NT2/D1 (cell line): ENCODE measurements around the gene TNXB.
"Not testable (repeated sequence)": the region's sequence is repeated elsewhere in the genome, so short reads cannot be mapped to it uniquely, and the experiment has no call there.

Experiments
- DNase-seq: peaks from one replicate; pipeline ENCODE4 v3.0.0-alpha.2; 2011; ENCODE audit warnings: low read depth, low spot score
- H3K27me3 ChIP-seq: 2 replicates; pipeline ENCODE4 v1.6.0; 2011; ENCODE audit warnings: mild to moderate bottlenecking; ENCODE audit not compliant: insufficient read length, insufficient read depth
- H3K36me3 ChIP-seq: 2 replicates; pipeline ENCODE4 v1.6.1; 2011; ENCODE audit warnings: mild to moderate bottlenecking, low read length, mixed read lengths; ENCODE audit not compliant: insufficient read depth, insufficient read length
- H3K4me1 ChIP-seq: 2 replicates; pipeline ENCODE4 v1.5.1; 2011; ENCODE audit not compliant: insufficient read depth, insufficient read length
- H3K4me3 ChIP-seq: 2 replicates; pipeline ENCODE4 v1.5.1; 2011; ENCODE audit warnings: low read depth; ENCODE audit not compliant: insufficient read length
- H3K9ac ChIP-seq: 2 replicates; pipeline ENCODE4 v1.6.0; 2011; ENCODE audit warnings: low read depth; ENCODE audit not compliant: insufficient read length
- H3K9me3 ChIP-seq: 2 replicates; pipeline ENCODE4 v1.5.1; 2011; ENCODE audit warnings: mild to moderate bottlenecking, low read length; ENCODE audit not compliant: insufficient read depth
- SUZ12 ChIP-seq: IDR thresholded peaks from 2 replicates; pipeline ENCODE4 v1.6.1; 2011; ENCODE audit not compliant: insufficient read length, insufficient read depth; ENCODE audit errors: extremely low read depth
- YY1 ChIP-seq: IDR thresholded peaks from 2 replicates; pipeline ENCODE4 v1.6.1; 2011; ENCODE audit not compliant: insufficient read length, insufficient read depth
- ZNF274 ChIP-seq: IDR thresholded peaks from 2 replicates; pipeline ENCODE4 v1.6.1; 2011; ENCODE audit warnings: mild to moderate bottlenecking, low read depth, low read length

Gene TNXB

DNA sequence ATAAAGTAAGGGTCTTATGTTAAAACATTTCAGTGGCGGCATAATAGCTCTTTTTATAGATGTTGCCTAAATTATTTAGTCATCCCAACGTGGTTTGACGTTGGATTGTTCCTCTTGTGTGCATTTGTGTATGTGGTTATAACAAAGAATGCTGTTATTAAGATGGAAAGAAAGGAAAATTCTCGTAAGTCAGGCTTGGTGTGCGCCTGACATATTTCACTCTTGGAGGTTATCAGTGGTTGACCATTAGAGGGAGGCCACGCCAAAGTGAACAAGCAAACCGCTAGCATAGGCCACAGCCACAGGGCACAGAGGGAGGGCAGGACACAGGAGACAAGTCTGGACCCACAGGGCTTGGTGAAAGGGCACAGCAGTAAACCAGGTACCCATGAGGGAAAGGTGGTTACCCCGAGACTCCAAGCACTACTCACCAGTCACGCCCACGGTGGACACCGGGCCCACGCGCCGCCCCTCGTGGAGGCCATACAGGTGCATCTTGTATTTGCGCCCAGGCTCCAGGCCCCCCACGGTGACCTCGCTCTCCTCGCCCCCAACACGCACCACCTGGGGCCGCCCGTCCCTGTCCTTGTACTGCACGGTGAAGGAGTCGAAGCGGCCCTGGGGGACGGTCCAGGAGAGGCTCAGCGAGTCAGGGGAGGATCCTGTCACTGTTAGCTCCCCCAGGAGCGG is 48.0 kb downstream of the TNXB start:
- Histone ChIP-seq H3K36me3 (no peaks in the 10 kb centered on the region), H3K4me1 (no peaks in the 10 kb centered on the region), H3K4me3 (no peak overlapping the region), H3K9ac (no peak overlapping the region), H3K27me3 (no peaks in the 10 kb centered on the region), H3K9me3 (no peaks in the 10 kb centered on the region)
- no peak for DNase-seq
- no peak for TF ChIP-seq YY1
- no peak for TF ChIP-seq ZNF274

DNA sequence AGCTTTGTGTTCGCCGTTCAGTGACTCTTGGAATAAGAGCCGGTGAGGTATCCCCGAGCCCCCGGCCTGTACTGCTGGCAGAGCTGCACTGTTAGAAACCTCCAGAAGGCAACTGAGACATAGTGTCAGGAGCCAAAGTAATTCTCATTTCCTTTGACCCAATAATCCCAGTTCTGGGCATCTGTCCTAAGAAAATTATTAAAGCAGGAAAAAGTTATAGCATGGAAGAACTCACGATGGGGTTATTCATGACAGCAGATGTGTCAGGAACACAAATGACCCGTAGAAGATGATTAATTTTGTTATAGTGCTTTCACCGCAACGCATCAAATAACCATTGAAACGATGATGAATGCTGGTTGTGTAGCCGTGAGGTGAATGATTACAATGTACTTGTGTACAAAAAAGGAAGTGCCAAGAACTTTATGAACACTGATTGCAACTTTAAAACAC is 50.6 kb downstream of the TNXB start:
- no peaks in the 10 kb centered on the region for H3K27me3 ChIP-seq
- DNase-seq, result no peak
- TF ChIP-seq SUZ12, result no peak
- TF ChIP-seq ZNF274, result no peak
- no peak for TF ChIP-seq YY1

DNA sequence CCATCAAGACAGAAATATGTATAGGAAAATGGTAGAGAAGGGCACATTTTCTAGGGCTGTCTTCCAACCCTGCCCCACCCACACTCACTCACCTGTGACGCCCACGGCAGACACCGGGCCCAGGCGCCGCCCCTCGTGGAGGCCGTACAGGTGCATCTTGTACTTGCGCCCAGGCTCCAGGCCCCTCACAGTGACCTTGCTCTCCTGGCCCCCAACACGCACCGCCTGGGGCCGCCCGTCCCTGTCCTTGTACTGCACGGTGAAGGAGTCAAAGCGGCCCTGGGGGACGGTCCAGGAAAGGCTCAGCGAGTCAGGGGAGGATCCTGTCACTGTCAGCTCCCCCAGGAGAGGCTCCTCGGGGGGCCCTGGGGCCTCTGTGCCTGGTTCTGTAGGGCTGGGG is 51.2 kb downstream of the TNXB start:
- Histone ChIP-seq H3K27me3 (no peaks in the 10 kb centered on the region), H3K36me3 (no peaks in the 10 kb centered on the region), H3K4me3 (no peak overlapping the region), H3K9ac (no peak overlapping the region), H3K9me3 (no peaks in the 10 kb centered on the region), H3K4me1 (no peaks in the 10 kb centered on the region)
- TF ChIP-seq SUZ12 (no peak), ZNF274 (no peak), YY1 (no peak)
- no peak for DNase-seq

More for the DNA sequence above, 50.6 kb downstream of the TNXB start:
- Histone ChIP-seq H3K4me1 (no peaks in the 10 kb centered on the region), H3K9ac (no peak overlapping the region), H3K4me3 (no peak overlapping the region), H3K9me3 (no peaks in the 10 kb centered on the region), H3K36me3 (no peaks in the 10 kb centered on the region)

DNA sequence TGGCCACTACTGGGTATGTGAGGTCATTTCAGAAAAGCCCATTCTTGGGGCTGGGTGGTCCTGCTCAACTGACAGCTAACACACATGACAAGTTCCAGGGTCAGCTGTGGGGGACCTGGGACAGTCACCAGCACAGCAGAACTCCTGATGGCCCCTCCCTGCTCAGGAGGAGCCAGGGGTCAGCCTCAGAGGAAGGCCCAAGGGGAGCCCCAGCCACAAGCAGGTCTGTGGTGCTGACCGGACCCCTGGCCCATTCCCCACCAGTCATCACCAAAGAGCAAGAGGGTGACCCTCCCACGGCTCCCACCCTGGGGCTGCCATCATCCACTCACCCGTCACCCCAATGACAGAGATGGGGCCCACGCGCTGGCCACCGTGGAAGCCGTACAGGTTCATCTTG is 52.9 kb downstream of the TNXB start:
- Histone ChIP-seq H3K27me3 (no peaks in the 10 kb centered on the region), H3K9ac (no peak overlapping the region), H3K4me3 (no peak overlapping the region), H3K9me3 (no peaks in the 10 kb centered on the region), H3K36me3 (no peaks in the 10 kb centered on the region), H3K4me1 (no peaks in the 10 kb centered on the region)
- TF ChIP-seq SUZ12 (no peak), YY1 (no peak), ZNF274 (no peak)
- no peak for DNase-seq

DNA sequence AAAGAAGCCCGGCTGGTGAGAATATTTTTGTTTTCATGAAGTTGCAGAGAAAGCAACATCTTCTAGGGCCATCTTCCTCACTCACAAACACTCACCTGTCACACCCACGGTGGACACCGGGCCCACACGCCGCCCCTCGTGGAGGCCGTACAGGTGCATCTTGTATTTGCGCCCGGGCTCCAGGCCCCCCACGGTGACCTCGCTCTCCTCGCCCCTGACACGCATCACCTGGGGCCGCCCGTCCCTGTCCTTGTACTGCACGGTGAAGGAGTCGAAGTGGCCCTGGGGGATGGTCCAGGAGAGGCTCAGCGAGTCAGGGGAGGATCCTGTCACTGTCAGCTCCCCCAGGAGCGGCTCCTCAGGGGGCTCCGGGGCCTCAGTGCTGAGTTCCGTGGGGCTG is 53.4 kb downstream of the TNXB start:
- H3K9me3 ChIP-seq, H3K4me3 ChIP-seq, H3K27me3 ChIP-seq, H3K9ac ChIP-seq, H3K36me3 ChIP-seq, DNase-seq, H3K4me1 ChIP-seq: not testable (repeated sequence)

DNA sequence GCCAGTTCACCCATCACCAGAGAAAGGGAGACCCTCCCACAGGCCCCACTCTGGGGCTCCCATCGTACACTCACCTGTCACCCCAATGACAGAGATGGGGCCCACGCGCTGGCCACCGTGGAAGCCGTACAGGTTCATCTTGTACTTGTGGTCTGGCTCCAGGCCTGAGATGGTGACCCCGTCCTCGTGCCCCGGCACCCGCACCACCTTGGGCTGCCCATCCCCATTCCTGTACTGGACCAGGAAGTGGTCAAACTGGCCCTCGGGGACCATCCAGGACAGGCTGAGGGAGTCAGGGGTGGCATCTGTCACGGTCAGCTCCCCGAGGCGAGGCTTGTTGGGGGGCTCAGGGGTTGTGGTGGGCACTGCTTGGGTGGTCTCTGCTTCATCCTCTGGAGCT is 55.8 kb downstream of the TNXB start:
- not testable (repeated sequence) for H3K4me3 ChIP-seq, H3K36me3 ChIP-seq, H3K27me3 ChIP-seq, H3K9me3 ChIP-seq, DNase-seq, H3K4me1 ChIP-seq, H3K9ac ChIP-seq

DNA sequence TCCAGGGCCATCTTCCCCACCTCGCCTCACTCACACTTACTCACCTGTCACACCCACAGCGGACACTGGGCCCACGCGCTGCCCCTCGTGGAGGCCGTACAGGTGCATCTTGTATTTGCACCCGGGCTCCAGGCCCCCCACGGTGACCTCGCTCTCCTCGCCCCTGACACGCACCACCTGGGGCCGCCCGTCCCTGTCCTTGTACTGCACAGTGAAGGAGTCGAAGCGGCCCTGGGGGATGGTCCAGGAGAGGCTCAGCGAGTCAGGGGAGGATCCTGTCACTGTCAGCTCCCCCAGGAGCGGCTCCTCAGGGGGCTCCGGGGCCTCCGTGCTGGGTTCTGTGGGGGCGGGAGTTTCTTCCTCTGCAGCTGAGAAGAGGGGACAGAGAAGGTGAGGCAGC is 56.5 kb downstream of the TNXB start:
- H3K36me3 ChIP-seq, H3K9ac ChIP-seq, H3K27me3 ChIP-seq, DNase-seq, H3K4me3 ChIP-seq, H3K9me3 ChIP-seq, H3K4me1 ChIP-seq: not testable (repeated sequence)

DNA sequence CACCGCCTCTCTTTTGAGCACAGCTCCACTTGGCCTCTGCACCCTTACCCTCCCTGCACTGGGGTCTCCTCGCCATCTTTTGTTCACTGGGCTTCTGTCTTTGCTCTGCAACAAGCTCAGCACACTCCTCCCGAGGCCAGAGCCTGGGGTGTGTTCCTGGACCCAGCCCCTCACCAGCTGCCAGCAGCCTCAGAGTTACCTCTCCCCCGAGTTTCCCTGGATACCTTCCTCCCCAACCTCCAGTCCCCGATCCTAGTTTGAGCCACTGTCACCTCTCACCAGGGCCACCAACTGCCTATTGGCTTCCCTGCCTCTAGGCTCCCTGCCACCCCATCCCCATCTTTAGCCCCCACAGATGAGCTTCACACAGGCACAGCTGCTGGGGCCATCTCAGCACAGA is 58.6 kb downstream of the TNXB start:
- H3K27me3 ChIP-seq, result no peaks in the 10 kb centered on the region
- no peak for DNase-seq
- TF ChIP-seq SUZ12 (no peak), YY1 (no peak), ZNF274 (no peak)

DNA sequence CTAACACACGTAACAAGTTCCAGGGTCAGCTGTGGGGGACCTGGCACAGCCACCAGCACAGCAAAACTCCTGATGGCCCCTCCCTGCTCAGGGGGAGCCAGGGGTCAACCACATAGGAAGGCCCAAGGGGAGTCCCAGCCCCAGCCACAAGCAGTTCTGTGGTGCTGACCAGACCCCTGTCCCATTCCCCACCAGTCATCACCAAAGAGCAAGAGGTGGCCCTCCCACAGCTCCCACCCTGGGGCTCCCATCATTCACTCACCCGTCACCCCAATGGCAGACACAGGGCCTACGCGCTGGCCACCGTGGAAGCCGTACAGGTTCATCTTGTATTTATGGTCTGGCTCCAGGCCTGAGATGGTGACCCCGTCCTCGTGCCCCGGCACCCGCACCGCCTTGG is 59.4 kb downstream of the TNXB start:
- H3K36me3 ChIP-seq, H3K4me3 ChIP-seq, H3K9me3 ChIP-seq, H3K9ac ChIP-seq, H3K27me3 ChIP-seq, DNase-seq: not testable (repeated sequence)
- peaks cover 18% of the 10 kb centered on the region for H3K4me1 ChIP-seq

More for the DNA sequence above, 58.6 kb downstream of the TNXB start:
- Histone ChIP-seq H3K9me3 (no peaks in the 10 kb centered on the region), H3K4me3 (no peak overlapping the region), H3K36me3 (no peaks in the 10 kb centered on the region), H3K4me1 (peaks cover 18% of the 10 kb centered on the region), H3K9ac (no peak overlapping the region)

DNA sequence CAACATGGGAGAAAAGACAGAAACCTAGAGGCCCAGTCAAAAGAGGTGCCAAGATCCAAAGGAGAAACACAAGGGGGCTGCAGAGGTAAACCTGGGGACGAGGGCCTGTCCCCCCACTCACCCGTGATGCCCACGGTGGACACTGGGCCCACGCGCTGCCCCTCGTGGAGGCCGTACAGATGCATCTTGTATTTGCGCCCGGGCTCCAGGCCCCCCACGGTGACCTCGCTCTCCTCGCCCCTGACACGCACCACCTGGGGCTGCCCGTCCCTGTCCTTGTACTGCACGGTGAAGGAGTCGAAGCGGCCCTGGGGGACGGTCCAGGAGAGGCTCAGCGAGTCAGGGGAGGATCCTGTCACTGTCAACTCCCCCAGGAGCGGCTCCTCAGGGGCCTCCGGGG is 60.0 kb downstream of the TNXB start:
- not testable (repeated sequence) for H3K9me3 ChIP-seq, H3K27me3 ChIP-seq, H3K36me3 ChIP-seq, H3K9ac ChIP-seq, H3K4me3 ChIP-seq, DNase-seq
- peaks cover 18% of the 10 kb centered on the region for H3K4me1 ChIP-seq
